Activated naive CD4-positive, alpha-beta T cell treated with anti-CD3 and anti-CD28 coated beads, Interleukin-2, amount 50 U/mL, for 72 hours (primary cell): ENCODE data around the gene C1orf74. TPM values are rescaled to one million over a fixed set of nuclear protein-coding genes. Genes with fewer than 3 reads are reported as not detected.
A peak's percentile ranks its signal among the peaks of the same experiment; 100 is the strongest.

Experiments used
- ATAC-seq, 2 donors: fragments of 150-1000 bp; cut with Tn5 transposase; 2 replicates each; pipeline ENCODE4 v1.10.0; 2021; ENCODE audit warnings: mild to moderate bottlenecking in 2 of 2, moderate library complexity in 2 of 2
- DNase-seq, 2 donors: peaks; one replicate each; pipeline ENCODE4 v3.0.0; 2021 to 2022; ENCODE audit warnings: low spot score in 2 of 2
- H3K27ac Mint-ChIP-seq, 2 donors: one replicate each; pipeline ENCODE4 v1.8.0; 2022; ENCODE audit warnings: mild to moderate bottlenecking in 2 of 2, mixed read lengths in 2 of 2
- H3K36me3 Mint-ChIP-seq, 2 donors: one replicate each; pipeline ENCODE4 v1.8.0; 2022; ENCODE audit warnings: mixed read lengths in 2 of 2
- H3K9me3 Mint-ChIP-seq, 2 donors: one replicate each; pipeline ENCODE4 v1.8.0; 2022; ENCODE audit warnings: mixed read lengths in 2 of 2
- total RNA-seq, 2 donors: library from RNA; stranded (reverse); gene quantifications; one replicate each; pipeline ENCODE4 v1.2.3, GENCODE V29; 2022

Gene C1orf74
- total RNA-seq, 2 donors from 2014 or later = 3.5 to 4.9 TPM

GRCh38 chr1:209742409-209743144 lies 41.8 kb downstream of the C1orf74 start:
- ATAC-seq = no peak

DNA sequence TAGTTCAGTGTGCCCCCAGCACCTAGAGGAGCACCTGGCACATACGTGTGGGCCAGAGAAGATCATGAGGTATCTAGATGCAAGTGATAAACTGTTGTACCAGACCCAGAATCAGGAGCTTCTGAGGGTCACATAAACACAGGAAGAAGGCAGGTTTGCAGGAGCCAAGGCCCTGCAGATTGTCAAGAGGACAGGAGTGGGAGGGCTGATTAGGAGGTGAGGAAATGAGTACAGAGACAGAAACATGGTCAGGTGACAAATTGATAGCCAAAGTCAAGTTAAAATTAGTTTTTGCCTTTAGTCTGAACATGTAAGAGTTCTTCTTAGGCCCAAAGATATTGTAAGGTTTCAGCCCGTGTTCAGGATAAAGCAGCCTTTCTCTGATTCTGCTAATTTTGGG lies 42.5 kb downstream of the C1orf74 start:
- no peak for DNase-seq
- Mint-ChIP-seq H3K27ac (peak overlapping the region; percentile 15 to 93), H3K9me3 (peaks cover 3 to 9% of the 10 kb centered on the region in 2 donors), H3K36me3 (peaks cover 4 to 5% of the 10 kb centered on the region in 2 donors)
- no peak for ATAC-seq

More at GRCh38 chr1:209742409-209743144, 41.8 kb downstream of the C1orf74 start:
- peak overlapping the region; percentile 32 to 64 for H3K27ac Mint-ChIP-seq
- DNase-seq = no peak
- peaks cover 0 to 4% of the 10 kb centered on the region in 2 donors for H3K9me3 Mint-ChIP-seq
- H3K36me3 Mint-ChIP-seq = no peaks in the 10 kb centered on the region

- H3K27ac Mint-ChIP-seq = peak overlapping the region; percentile 15 to 93
- no peak for ATAC-seq
- DNase-seq = no peak
- H3K9me3 Mint-ChIP-seq = peaks cover 3 to 9% of the 10 kb centered on the region in 2 donors
- H3K36me3 Mint-ChIP-seq = peaks cover 4 to 5% of the 10 kb centered on the region in 2 donors
Observed at GRCh38 chr1:209741193-209741592, 43.2 kb downstream of the C1orf74 start.

- no peak for ATAC-seq
Observed at GRCh38 chr1:209738270-209738669, 46.1 kb downstream of the C1orf74 start.

DNA sequence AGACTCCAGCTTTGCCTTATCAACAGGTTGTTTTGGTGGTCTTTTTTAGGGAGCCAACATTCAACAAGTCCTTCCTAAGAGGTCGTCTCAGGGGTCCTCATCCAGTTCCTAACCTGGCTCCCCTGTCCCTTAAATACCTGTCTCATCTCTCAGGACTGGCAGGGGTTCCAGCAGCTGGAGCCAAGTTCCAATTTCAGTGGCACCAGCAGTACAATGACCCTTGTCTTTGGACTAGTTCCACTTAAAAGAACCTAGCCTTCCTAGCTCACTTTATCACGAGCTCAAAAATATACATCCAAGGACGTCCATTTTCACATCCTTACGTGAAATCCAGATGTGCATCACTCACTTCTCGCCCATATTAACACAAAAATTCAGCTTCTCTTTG lies 47.2 kb downstream of the C1orf74 start:
- Mint-ChIP-seq H3K9me3 (peaks cover 3 to 9% of the 10 kb centered on the region in 2 donors), H3K36me3 (peaks cover 4 to 5% of the 10 kb centered on the region in 2 donors), H3K27ac (no peak overlapping the region)
- no peak for DNase-seq
- ATAC-seq = no peak

More at GRCh38 chr1:209738270-209738669, 46.1 kb downstream of the C1orf74 start:
- Mint-ChIP-seq H3K9me3 (peaks cover 3 to 9% of the 10 kb centered on the region in 2 donors), H3K27ac (no peak overlapping the region), H3K36me3 (peaks cover 4 to 5% of the 10 kb centered on the region in 2 donors)
- no peak for DNase-seq

DNA sequence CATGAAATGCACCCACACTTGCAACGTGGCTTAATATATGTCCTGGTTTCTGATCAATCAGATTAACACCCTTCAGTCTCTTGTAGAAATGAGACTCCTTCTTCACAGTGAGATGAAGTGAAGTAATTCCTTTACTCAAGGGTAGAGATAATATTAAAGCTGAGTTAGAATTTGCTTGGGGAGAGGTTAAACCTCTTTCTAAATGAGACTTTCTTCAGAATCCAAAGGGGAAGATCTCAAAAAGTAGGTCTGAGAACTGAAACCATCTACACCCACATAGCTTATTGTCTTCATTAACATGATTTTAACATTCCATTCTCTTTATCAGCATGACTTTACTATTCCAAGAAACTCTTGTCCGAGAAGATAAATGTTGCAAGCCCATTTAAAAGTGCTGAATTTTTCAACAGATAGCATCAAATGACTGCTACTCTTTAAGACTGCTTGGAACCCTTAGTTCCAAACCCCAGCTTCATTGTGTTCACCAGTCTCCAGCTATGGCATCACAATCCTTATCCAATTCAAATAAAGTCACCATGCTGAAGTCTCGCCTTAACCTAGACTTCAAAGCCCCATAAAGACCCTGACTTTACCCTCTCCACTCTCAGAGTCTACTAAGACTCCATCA lies 47.8 kb downstream of the C1orf74 start:
- peaks cover 3 to 9% of the 10 kb centered on the region in 2 donors for H3K9me3 Mint-ChIP-seq
- ATAC-seq = peak; percentile 54 to 83
- no peak for DNase-seq
- H3K36me3 Mint-ChIP-seq = peaks cover 4 to 5% of the 10 kb centered on the region in 2 donors
- peak overlapping the region in 1 of 2 donors; percentile 52 for H3K27ac Mint-ChIP-seq

DNA sequence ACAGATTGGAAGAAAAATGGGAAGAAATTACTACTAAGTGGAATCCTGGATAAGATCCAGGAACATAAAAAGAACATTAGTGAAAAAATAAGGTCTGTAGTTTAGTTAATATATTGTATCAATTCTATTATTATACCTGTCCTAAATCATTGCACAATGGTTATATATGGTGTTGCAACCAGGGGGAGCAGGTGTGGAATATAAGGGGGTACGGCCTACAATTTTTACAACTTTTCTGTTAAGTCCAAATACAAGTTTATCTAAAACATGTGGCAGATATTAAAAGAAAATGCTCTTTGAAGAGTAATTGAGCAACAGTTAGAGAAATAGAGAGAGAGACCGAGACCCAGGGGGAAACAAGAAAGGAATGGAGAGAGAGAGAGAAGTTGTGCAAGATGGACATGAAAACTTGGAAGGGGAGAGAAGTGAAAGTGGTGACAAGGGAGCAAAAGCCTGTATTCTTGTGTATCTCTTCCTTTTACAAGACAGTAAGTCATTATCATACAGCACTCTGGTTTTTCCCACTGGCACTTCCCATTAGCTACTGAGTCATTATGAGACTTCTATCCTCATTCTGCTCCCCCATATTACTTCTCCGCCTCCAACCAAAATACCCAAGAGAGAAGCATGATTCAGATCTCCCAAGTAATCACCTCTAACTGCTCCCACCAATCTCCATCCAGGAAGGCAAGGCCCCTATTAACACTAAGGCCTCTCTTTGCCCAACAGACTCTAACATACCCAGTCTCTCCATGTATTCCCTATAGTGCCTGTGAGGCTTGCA lies 50.8 kb downstream of the C1orf74 start:
- DNase-seq (no peak), ATAC-seq (peak; percentile 10 to 73)
- H3K36me3 Mint-ChIP-seq = peaks cover 11 to 13% of the 10 kb centered on the region in 2 donors
- peaks cover 8 to 10% of the 10 kb centered on the region in 2 donors for H3K9me3 Mint-ChIP-seq
- H3K27ac Mint-ChIP-seq = peak overlapping the region in 1 of 2 donors; percentile 31

GRCh38 chr1:209732725-209733124 lies 51.6 kb downstream of the C1orf74 start:
- Mint-ChIP-seq H3K36me3 (peaks cover 11 to 13% of the 10 kb centered on the region in 2 donors), H3K9me3 (peaks cover 8 to 10% of the 10 kb centered on the region in 2 donors), H3K27ac (peak overlapping the region in 1 of 2 donors; percentile 31)
- ATAC-seq = no peak
- no peak for DNase-seq

- Mint-ChIP-seq H3K27ac (no peak overlapping the region), H3K9me3 (peaks cover 10 to 11% of the 10 kb centered on the region in 2 donors), H3K36me3 (peaks cover 8 to 12% of the 10 kb centered on the region in 2 donors)
- DNase-seq (no peak), ATAC-seq (no peak)
Observed at GRCh38 chr1:209729436-209729835, 54.9 kb downstream of the C1orf74 start.

Other genes with a start within 250 kb of the C1orf74 start
- gene CAMK1G, start 200.8 kb downstream of the C1orf74 start, total RNA-seq = not detected
- gene LAMB3, start 132.1 kb downstream of the C1orf74 start, total RNA-seq = 10 to 100 TPM in 1 of 2 donors, 1 to 10 TPM in 1; 1.6 to 11.7 TPM
- gene G0S2, start 109.1 kb downstream of the C1orf74 start, total RNA-seq = 10 to 100 TPM in 1 of 2 donors, 1 to 10 TPM in 1; 1.4 to 40.7 TPM
- 1 to 10 TPM in 1 of 2 donors, under 1 TPM in 1; 0.75 to 5.2 TPM for gene HSD11B1, start 79.7 kb downstream of the C1orf74 start, total RNA-seq
- 100 to 1,000 TPM; 108 to 158 TPM for gene TRAF3IP3, start 28.5 kb downstream of the C1orf74 start, total RNA-seq
- 1 to 10 TPM; 1.0 to 1.8 TPM for gene IRF6, start 21.6 kb upstream of the C1orf74 start, total RNA-seq
- 10 to 100 TPM; 11.3 to 11.4 TPM for gene UTP25, start 43.4 kb upstream of the C1orf74 start, total RNA-seq
- gene SYT14, start 153.7 kb upstream of the C1orf74 start, total RNA-seq = not detected